MM.1S (cell line): Measurements from ENCODE around the gene MMRN2.

Experiments
- DNase-seq: peaks from one replicate; pipeline ENCODE4 v3.0.0-alpha.2; 2015
- H2AFZ ChIP-seq: fragments of 300-600 bp; sonication (generic); 2 replicates; pipeline ENCODE4 v1.6.0; 2016; ENCODE audit warnings: antibody characterized with exemption, low read length
- H3F3A ChIP-seq: fragments of 300-600 bp; sonication (generic); 2 replicates; pipeline ENCODE4 v1.6.1; 2016; ENCODE audit warnings: mild to moderate bottlenecking, antibody characterized with exemption, low read length, moderate library complexity, mixed read lengths; ENCODE audit not compliant: insufficient read depth
- H3K27ac ChIP-seq: fragments of 300-600 bp; sonication (generic); 2 replicates; pipeline ENCODE4 v1.5.1; 2016; ENCODE audit warnings: mild to moderate bottlenecking, low read length
- H3K27me3 ChIP-seq: fragments of 300-600 bp; sonication (generic); replicated peaks from 2 replicates; pipeline ENCODE4 v1.6.0; 2016; ENCODE audit warnings: low read length; ENCODE audit not compliant: insufficient read depth
- H3K36me3 ChIP-seq: fragments of 300-600 bp; sonication (generic); replicated peaks from 2 replicates; pipeline ENCODE4 v1.6.1; 2016; ENCODE audit warnings: mild to moderate bottlenecking, low read length, mixed read lengths; ENCODE audit not compliant: insufficient read depth
- H3K4me1 ChIP-seq: fragments of 300-600 bp; sonication (generic); 2 replicates; pipeline ENCODE4 v1.6.1; 2016; ENCODE audit warnings: low read length, mixed read lengths
- H3K4me2 ChIP-seq: fragments of 300-600 bp; sonication (generic); 2 replicates; pipeline ENCODE4 v1.6.0; 2016; ENCODE audit warnings: low read depth, low read length
- H3K4me3 ChIP-seq: fragments of 300-600 bp; sonication (generic); 2 replicates; pipeline ENCODE4 v1.5.1; 2016; ENCODE audit warnings: low read length, mixed read lengths
- H3K79me2 ChIP-seq: fragments of 300-600 bp; sonication (generic); 2 replicates; pipeline ENCODE4 v1.6.1; 2016; ENCODE audit warnings: mixed run types, low read length, mixed read lengths
- H3K9ac ChIP-seq: fragments of 300-600 bp; sonication (generic); 2 replicates; pipeline ENCODE4 v1.6.1; 2016; ENCODE audit warnings: low read length, mixed read lengths
- H3K9me2 ChIP-seq: fragments of 300-600 bp; sonication (generic); replicated peaks from 2 replicates; pipeline ENCODE4 v1.6.1; 2016; ENCODE audit warnings: mild to moderate bottlenecking, low read length, mixed read lengths; ENCODE audit not compliant: insufficient read depth
- H3K9me3 ChIP-seq: fragments of 300-600 bp; sonication (generic); replicated peaks from 2 replicates; pipeline ENCODE4 v1.6.1; 2016; ENCODE audit warnings: mild to moderate bottlenecking, low read length, mixed read lengths; ENCODE audit not compliant: insufficient read depth
- H4K20me1 ChIP-seq: fragments of 300-600 bp; sonication (generic); 2 replicates; pipeline ENCODE4 v1.6.1; 2016; ENCODE audit warnings: mild to moderate bottlenecking, low read length, moderate library complexity, mixed read lengths; ENCODE audit not compliant: insufficient read depth
- EZH2 ChIP-seq: fragments of 300-600 bp; sonication (generic); optimal IDR thresholded peaks from 2 replicates; pipeline ENCODE3; 2017; ENCODE audit warnings: low read depth, mild to moderate bottlenecking, antibody characterized with exemption, low read length, mixed read lengths
- EZH2phosphoT487 ChIP-seq: fragments of 300-600 bp; sonication (generic); IDR thresholded peaks from 2 replicates; pipeline ENCODE4 v1.6.1; 2018; ENCODE audit warnings: antibody characterized with exemption, low read length
- TF ChIP-seq, protein P1 (sequence below): fragments of 300-600 bp; sonication (generic); IDR thresholded peaks from 2 replicates; pipeline ENCODE4 v1.5.1; 2016; ENCODE audit warnings: antibody characterized with exemption, low read length, mixed read lengths

The MMRN2 gene

DNA sequence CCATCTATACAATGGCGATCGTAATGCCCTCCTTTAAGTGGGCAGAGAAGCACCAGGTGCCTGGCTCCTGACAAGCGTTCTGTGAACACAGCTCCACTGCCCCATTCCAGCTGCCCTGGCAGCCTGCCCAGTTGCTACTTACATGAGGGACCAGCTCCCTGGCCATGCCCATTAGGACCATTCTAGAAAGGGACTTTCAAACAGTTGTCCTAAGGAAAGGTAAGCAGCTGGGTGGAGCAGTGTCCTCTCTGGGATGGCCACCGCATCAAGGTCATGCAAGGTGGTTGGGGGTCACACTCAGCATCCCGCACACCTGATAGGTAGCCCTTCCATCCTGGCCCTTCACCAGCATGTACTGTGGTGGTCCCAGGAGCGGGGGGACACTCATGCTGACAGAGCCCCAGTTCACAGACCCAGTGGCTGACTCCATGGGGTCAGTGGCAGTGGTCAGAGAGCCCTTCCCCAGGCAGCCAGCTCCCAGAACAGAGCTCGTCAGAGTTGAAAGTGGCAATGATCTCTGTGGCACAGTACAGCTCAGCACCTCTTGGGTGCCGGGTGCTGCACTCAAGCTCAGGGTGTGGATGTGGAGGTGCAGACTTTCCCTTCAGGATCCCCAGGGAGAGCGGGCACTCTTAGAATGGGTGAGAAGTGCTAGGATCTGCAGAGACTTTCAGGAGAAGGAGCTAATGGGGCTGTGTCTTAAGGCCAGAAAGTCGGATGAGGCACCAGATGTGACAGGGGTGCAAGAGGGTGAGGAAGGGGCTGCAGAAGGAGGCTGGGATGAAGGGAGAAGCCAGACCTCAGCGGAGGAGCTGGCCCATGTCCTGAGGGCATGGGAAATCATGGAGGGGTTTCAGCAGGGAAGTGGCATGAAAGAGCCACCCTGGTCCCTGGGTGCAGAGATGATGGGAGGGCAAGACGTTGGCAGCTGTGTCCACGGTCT is 10.9 kb downstream of the MMRN2 start:
- H3K4me1 ChIP-seq, result no peaks in the 10 kb centered on the region
- no peaks in the 10 kb centered on the region for H3K9me2 ChIP-seq
- no peaks in the 10 kb centered on the region for H4K20me1 ChIP-seq
- TF ChIP-seq EZH2 (no peak), EZH2phosphoT487 (no peak)
- TF ChIP-seq, protein P1, sequence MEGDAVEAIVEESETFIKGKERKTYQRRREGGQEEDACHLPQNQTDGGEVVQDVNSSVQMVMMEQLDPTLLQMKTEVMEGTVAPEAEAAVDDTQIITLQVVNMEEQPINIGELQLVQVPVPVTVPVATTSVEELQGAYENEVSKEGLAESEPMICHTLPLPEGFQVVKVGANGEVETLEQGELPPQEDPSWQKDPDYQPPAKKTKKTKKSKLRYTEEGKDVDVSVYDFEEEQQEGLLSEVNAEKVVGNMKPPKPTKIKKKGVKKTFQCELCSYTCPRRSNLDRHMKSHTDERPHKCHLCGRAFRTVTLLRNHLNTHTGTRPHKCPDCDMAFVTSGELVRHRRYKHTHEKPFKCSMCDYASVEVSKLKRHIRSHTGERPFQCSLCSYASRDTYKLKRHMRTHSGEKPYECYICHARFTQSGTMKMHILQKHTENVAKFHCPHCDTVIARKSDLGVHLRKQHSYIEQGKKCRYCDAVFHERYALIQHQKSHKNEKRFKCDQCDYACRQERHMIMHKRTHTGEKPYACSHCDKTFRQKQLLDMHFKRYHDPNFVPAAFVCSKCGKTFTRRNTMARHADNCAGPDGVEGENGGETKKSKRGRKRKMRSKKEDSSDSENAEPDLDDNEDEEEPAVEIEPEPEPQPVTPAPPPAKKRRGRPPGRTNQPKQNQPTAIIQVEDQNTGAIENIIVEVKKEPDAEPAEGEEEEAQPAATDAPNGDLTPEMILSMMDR, result no peak
- no peak overlapping the region for H3K27ac ChIP-seq
- H3K4me2 ChIP-seq, result no peak overlapping the region
- H2AFZ ChIP-seq, result no peak overlapping the region
- no peak for DNase-seq
- no peaks in the 10 kb centered on the region for H3K9me3 ChIP-seq
- no peaks in the 10 kb centered on the region for H3K27me3 ChIP-seq
- H3K4me3 ChIP-seq, result no peak overlapping the region
- H3F3A ChIP-seq, result no peaks in the 10 kb centered on the region
- H3K79me2 ChIP-seq, result no peaks in the 10 kb centered on the region
- no peak overlapping the region for H3K9ac ChIP-seq
- H3K36me3 ChIP-seq, result no peaks in the 10 kb centered on the region

DNA sequence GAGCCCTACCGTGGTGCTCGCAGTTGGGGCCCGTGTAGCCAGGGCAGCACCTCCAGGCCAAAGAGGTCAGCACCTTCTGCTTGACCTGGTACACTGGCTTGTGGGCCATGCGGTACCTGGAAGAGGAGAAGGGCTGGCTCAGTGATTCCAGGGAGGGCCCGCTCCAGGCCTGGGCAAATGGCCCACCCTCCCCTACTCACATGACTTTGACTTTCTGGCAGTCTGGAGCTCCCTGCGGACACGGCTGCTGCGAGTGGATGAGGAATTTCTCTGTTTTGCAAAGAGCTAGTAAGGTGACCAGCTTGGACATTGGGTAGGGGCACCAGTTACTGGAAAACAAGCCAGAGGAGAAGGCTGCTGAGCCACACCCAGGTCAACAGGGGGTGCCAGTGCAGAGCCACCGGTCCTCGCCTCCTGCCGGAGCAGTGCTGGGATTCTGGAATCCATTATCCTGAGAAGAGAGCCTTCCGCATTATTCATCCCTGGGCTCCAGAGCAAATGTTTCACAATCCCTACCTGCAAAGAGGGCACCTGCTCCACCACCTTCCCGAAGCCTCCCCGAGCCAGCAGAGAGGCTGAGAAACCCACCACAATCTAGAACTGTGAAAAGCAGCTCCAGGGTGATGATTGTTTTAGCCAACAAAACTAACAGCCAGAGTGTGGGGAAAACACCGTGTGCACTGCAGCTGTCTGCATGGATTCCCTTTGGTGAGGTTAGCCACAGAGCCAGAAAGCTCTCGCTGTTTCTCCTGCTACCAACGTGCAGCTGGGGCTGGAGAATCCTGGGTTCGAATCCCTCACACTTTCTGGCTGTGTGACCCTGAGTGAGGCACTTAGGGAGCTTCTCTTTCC is 11.8 kb downstream of the MMRN2 start:
- Histone ChIP-seq H3K36me3 (no peaks in the 10 kb centered on the region), H3F3A (no peaks in the 10 kb centered on the region), H3K79me2 (no peaks in the 10 kb centered on the region), H2AFZ (no peak overlapping the region), H4K20me1 (no peaks in the 10 kb centered on the region), H3K4me3 (no peak overlapping the region), H3K4me2 (no peak overlapping the region), H3K9ac (no peak overlapping the region), H3K9me2 (no peaks in the 10 kb centered on the region), H3K9me3 (no peaks in the 10 kb centered on the region), H3K27ac (no peak overlapping the region), H3K27me3 (no peaks in the 10 kb centered on the region), H3K4me1 (no peaks in the 10 kb centered on the region)
- TF ChIP-seq, protein P1, result no peak
- no peak for TF ChIP-seq EZH2
- no peak for TF ChIP-seq EZH2phosphoT487
- DNase-seq, result no peak

DNA sequence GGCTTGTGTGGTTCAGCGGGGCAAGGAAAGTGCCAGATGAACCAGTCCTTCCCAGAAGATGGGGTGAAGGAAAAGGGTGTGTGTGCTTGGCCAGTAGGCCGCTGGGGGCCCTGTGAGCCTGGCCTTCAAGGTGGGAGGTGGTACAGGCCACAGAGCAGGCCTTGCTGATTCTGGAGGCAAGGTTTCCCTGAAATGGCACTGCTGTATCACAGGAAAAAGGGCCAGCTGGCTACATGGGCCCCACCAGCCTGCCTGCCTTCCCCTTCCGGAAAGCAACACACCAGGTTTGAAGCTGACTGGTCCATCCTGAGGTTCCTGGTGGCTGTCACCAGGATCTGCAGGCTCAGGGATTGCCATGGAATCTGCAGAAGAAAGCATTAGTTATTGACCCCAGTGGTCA is 12.5 kb downstream of the MMRN2 start:
- H4K20me1 ChIP-seq, result no peaks in the 10 kb centered on the region
- TF ChIP-seq, protein P1, result no peak
- TF ChIP-seq EZH2phosphoT487, result no peak
- no peak for TF ChIP-seq EZH2
- no peak overlapping the region for H2AFZ ChIP-seq
- no peaks in the 10 kb centered on the region for H3K9me3 ChIP-seq
- H3K9ac ChIP-seq, result no peak overlapping the region
- no peak for DNase-seq
- H3K4me2 ChIP-seq, result no peak overlapping the region
- no peaks in the 10 kb centered on the region for H3K36me3 ChIP-seq
- no peak overlapping the region for H3K27ac ChIP-seq
- no peaks in the 10 kb centered on the region for H3K79me2 ChIP-seq
- H3F3A ChIP-seq, result no peaks in the 10 kb centered on the region
- H3K27me3 ChIP-seq, result no peaks in the 10 kb centered on the region
- H3K4me3 ChIP-seq, result no peak overlapping the region
- no peaks in the 10 kb centered on the region for H3K9me2 ChIP-seq
- no peaks in the 10 kb centered on the region for H3K4me1 ChIP-seq
